GM12875 (cell line): ENCODE measurements around the gene SPRY1.

ENCODE experiments used
- H3K4me3 ChIP-seq: one replicate; pipeline ENCODE4 v1.5.1; 2011; ENCODE audit warnings: low read depth, low read length, control low read depth
- CTCF ChIP-seq: IDR thresholded peaks from 2 replicates; pipeline ENCODE4 v1.5.1; 2011; ENCODE audit warnings: low read depth, mild to moderate bottlenecking, control low read depth, inconsistent platforms, low read length, moderate library complexity, borderline replicate concordance; ENCODE audit not compliant: insufficient read depth

SPRY1 gene

GRCh38 chr4:123452616-123453015 lies 56.0 kb downstream of the SPRY1 start:
- no peak overlapping the region for H3K4me3 ChIP-seq
- no peak for TF ChIP-seq CTCF

- no peak for TF ChIP-seq CTCF
These were observed 56.6 kb downstream of the SPRY1 start for GRCh38 chr4:123453061-123453680.

More at GRCh38 chr4:123453061-123453680, 56.6 kb downstream of the SPRY1 start:
- no peak overlapping the region for H3K4me3 ChIP-seq
